GM18861 (cell line): ENCODE results near the gene SBF2.

Source experiments
- ATAC-seq: cut with Tn5 transposase; IDR thresholded peaks from one replicate; pipeline ENCODE4 v1.9.1; 2021; ENCODE audit not compliant: unreplicated experiment

Gene SBF2

GRCh38 chr11:9735236-9735635 is 558.8 kb downstream of the SBF2 start:
- ATAC-seq = no peak

- no peak for ATAC-seq
These were observed 560.8 kb downstream of the SBF2 start for GRCh38 chr11:9733212-9733611.

GRCh38 chr11:9732453-9732852 is 561.6 kb downstream of the SBF2 start:
- no peak for ATAC-seq

- no peak for ATAC-seq
These were observed 562.8 kb downstream of the SBF2 start for GRCh38 chr11:9731256-9731655.
